ENCODE data around the gene CHST1. TPM values are rescaled to one million over a fixed set of nuclear protein-coding genes. Genes with fewer than 3 reads are reported as not detected.

The CHST1 gene
- total and polyA plus RNA-seq, 9 donors: 3.4 to 12.9 (median 7.6) TPM

GRCh38 chr11:45692808-45693453, 27.5 kb upstream of the CHST1 start:
- no peak for TF ChIP-seq EP300 (IDR thresholded peaks at IDR 0.05)
- no peak for TF ChIP-seq CTCF (IDR thresholded peaks at IDR 0.05)
- no peak for TF ChIP-seq POLR2A (IDR thresholded peaks at IDR 0.05)
- Histone ChIP-seq H3K9me3 (no peaks in the 10 kb centered on the region), H3K27me3 (no peaks in the 10 kb centered on the region), H3K27ac (no peak overlapping the region), H3K36me3 (no peaks in the 10 kb centered on the region), H3K4me1 (ENCODE audit: insufficient read depth) (peaks cover 4% of the 10 kb centered on the region), H3K4me3 (no peak overlapping the region)
- intact Hi-C loops (cut with DNase I): no loop called here
- DNase-seq: no peak
- 85 to 92% (median 85%) methylated on average over 10 of the region's 10 CpGs for WGBS, 3 donors

- DNase-seq: no peak
- TF ChIP-seq CTCF (IDR thresholded peaks at IDR 0.05): no peak
- TF ChIP-seq POLR2A (IDR thresholded peaks at IDR 0.05): no peak
- no peak for TF ChIP-seq EP300 (IDR thresholded peaks at IDR 0.05)
- intact Hi-C loops (cut with DNase I): no loop called here
- Histone ChIP-seq H3K4me1 (ENCODE audit: insufficient read depth) (peaks cover 4% of the 10 kb centered on the region), H3K9me3 (no peaks in the 10 kb centered on the region), H3K27me3 (no peaks in the 10 kb centered on the region), H3K4me3 (no peak overlapping the region), H3K27ac (no peak overlapping the region), H3K36me3 (no peaks in the 10 kb centered on the region)
- 79 to 84% (median 83%) methylated on average over 7 of the region's 7 CpGs for WGBS, 3 donors
These were observed 23.1 kb upstream of the CHST1 start for GRCh38 chr11:45688472-45689033.

- no peaks in the 10 kb centered on the region for H3K36me3 ChIP-seq
- H3K27ac ChIP-seq: no peak overlapping the region
- no peaks in the 10 kb centered on the region for H3K9me3 ChIP-seq
- intact Hi-C loops (cut with DNase I): no loop called here
- H3K4me3 ChIP-seq: no peak overlapping the region
- TF ChIP-seq POLR2A (IDR thresholded peaks at IDR 0.05): no peak
- no peak for TF ChIP-seq CTCF (IDR thresholded peaks at IDR 0.05)
- 68 to 83% (median 78%) methylated on average over 6 of the region's 6 CpGs for WGBS, 3 donors
- H3K27me3 ChIP-seq: no peaks in the 10 kb centered on the region
- no peak for DNase-seq
- H3K4me1 ChIP-seq (ENCODE audit: insufficient read depth): peaks cover 4% of the 10 kb centered on the region
These were observed 22.4 kb upstream of the CHST1 start for GRCh38 chr11:45687836-45688235.

GRCh38 chr11:45685964-45686537, 20.6 kb upstream of the CHST1 start:
- H3K27ac ChIP-seq: no peak overlapping the region

More at GRCh38 chr11:45685964-45686537, 20.6 kb upstream of the CHST1 start:
- WGBS, 3 donors: 44 to 57% (median 47%) methylated on average over 7 of the region's 7 CpGs
- no peak for TF ChIP-seq EP300 (IDR thresholded peaks at IDR 0.05)
- no peak for TF ChIP-seq CTCF (IDR thresholded peaks at IDR 0.05)
- no peak for TF ChIP-seq POLR2A (IDR thresholded peaks at IDR 0.05)
- Histone ChIP-seq H3K4me3 (no peak overlapping the region), H3K9me3 (no peaks in the 10 kb centered on the region), H3K27me3 (no peaks in the 10 kb centered on the region), H3K36me3 (no peaks in the 10 kb centered on the region), H3K4me1 (ENCODE audit: insufficient read depth) (no peaks in the 10 kb centered on the region)
- no peak for DNase-seq
- intact Hi-C loops (cut with DNase I): no loop called here

Measured in ovary (tissue), 9 donors.